ENCODE results near the gene CERS6.

Gene CERS6

GRCh38 chr2:168673265-168674189 is 217.5 kb downstream of the CERS6 start:
- DNase-seq (ENCODE audit: low spot score): no peak

- no peak for DNase-seq (ENCODE audit: low spot score)
Measured at GRCh38 chr2:168678153-168678853, 222.2 kb downstream of the CERS6 start.

GRCh38 chr2:168679081-168679480 is 223.0 kb downstream of the CERS6 start:
- no peak for DNase-seq (ENCODE audit: low spot score)

- DNase-seq (ENCODE audit: low spot score): no peak
Measured at GRCh38 chr2:168679741-168680310, 223.8 kb downstream of the CERS6 start.

GRCh38 chr2:168683996-168684395 is 227.9 kb downstream of the CERS6 start:
- DNase-seq (ENCODE audit: low spot score): no peak

GRCh38 chr2:168684921-168685599 is 229.0 kb downstream of the CERS6 start:
- DNase-seq (ENCODE audit: low spot score): no peak

- DNase-seq (ENCODE audit: low spot score): no peak
Measured at GRCh38 chr2:168685600-168686451, 229.8 kb downstream of the CERS6 start.

GRCh38 chr2:168686452-168687191 is 230.6 kb downstream of the CERS6 start:
- no peak for DNase-seq (ENCODE audit: low spot score)

- DNase-seq (ENCODE audit: low spot score): no peak
Measured at GRCh38 chr2:168687314-168687713, 231.2 kb downstream of the CERS6 start.

- DNase-seq (ENCODE audit: low spot score): no peak
Measured at GRCh38 chr2:168690381-168690885, 234.4 kb downstream of the CERS6 start.

- no peak for DNase-seq (ENCODE audit: low spot score)
Measured at GRCh38 chr2:168691221-168691620, 235.1 kb downstream of the CERS6 start.

GRCh38 chr2:168692132-168692744 is 236.2 kb downstream of the CERS6 start:
- DNase-seq (ENCODE audit: low spot score): no peak

- DNase-seq (ENCODE audit: low spot score): no peak
Measured at GRCh38 chr2:168694173-168694572, 238.1 kb downstream of the CERS6 start.

- no peak for DNase-seq (ENCODE audit: low spot score)
Measured at GRCh38 chr2:168694866-168695265, 238.8 kb downstream of the CERS6 start.

GRCh38 chr2:168697668-168698121 is 241.6 kb downstream of the CERS6 start:
- DNase-seq (ENCODE audit: low spot score): no peak

- DNase-seq (ENCODE audit: low spot score): no peak
Measured at GRCh38 chr2:168698969-168699368, 242.9 kb downstream of the CERS6 start.

- peak; percentile 30 for DNase-seq (ENCODE audit: low spot score)
Measured at GRCh38 chr2:168699844-168700417, 243.9 kb downstream of the CERS6 start.

GRCh38 chr2:168700615-168701245 is 244.7 kb downstream of the CERS6 start:
- DNase-seq (ENCODE audit: low spot score): no peak

- DNase-seq (ENCODE audit: low spot score): no peak
Measured at GRCh38 chr2:168702579-168702978, 246.5 kb downstream of the CERS6 start.
